Osteocyte (in vitro differentiated cells): ENCODE results near the gene PABPC1L. TPM values are rescaled to one million over a fixed set of nuclear protein-coding genes. Genes with fewer than 3 reads are reported as not detected.

Experiments used
- DNase-seq: peaks from one replicate; pipeline ENCODE4 v3.0.0; 2021; ENCODE audit warnings: mixed read lengths; ENCODE audit not compliant: unreplicated experiment; ENCODE audit errors: extremely low spot score
- H3K27ac Mint-ChIP-seq: one replicate; pipeline ENCODE4 v1.8.0; 2021; ENCODE audit warnings: mild to moderate bottlenecking, mixed read lengths; ENCODE audit not compliant: unreplicated experiment
- H3K27me3 Mint-ChIP-seq: one replicate; pipeline ENCODE4 v1.8.0; 2021; ENCODE audit warnings: mixed read lengths; ENCODE audit not compliant: unreplicated experiment
- H3K36me3 Mint-ChIP-seq: one replicate; pipeline ENCODE4 v1.8.0; 2021; ENCODE audit warnings: mixed read lengths; ENCODE audit not compliant: unreplicated experiment
- H3K4me1 Mint-ChIP-seq: one replicate; pipeline ENCODE4 v1.8.0; 2021; ENCODE audit warnings: mixed read lengths; ENCODE audit not compliant: unreplicated experiment
- H3K4me3 Mint-ChIP-seq: one replicate; pipeline ENCODE4 v1.8.0; 2021; ENCODE audit warnings: mild to moderate bottlenecking, moderate library complexity, mixed read lengths; ENCODE audit not compliant: unreplicated experiment
- H3K9me3 Mint-ChIP-seq: one replicate; pipeline ENCODE4 v1.8.0; 2021; ENCODE audit warnings: mixed read lengths; ENCODE audit not compliant: unreplicated experiment
- total RNA-seq: library from RNA; stranded (reverse); gene quantifications from 2 replicates; pipeline ENCODE4 v1.2.1, GENCODE V29; 2021
- TF ChIP-seq, protein P1 (sequence below): fragments of 200-600 bp; sonication (generic); IDR thresholded peaks from 2 replicates; pipeline ENCODE4 v1.5.0; 2021; ENCODE audit warnings: antibody characterized with exemption, mild to moderate bottlenecking, moderate library complexity

PABPC1L gene
- total RNA-seq, 1 donor from 2014 or later: 65.3 TPM

DNA sequence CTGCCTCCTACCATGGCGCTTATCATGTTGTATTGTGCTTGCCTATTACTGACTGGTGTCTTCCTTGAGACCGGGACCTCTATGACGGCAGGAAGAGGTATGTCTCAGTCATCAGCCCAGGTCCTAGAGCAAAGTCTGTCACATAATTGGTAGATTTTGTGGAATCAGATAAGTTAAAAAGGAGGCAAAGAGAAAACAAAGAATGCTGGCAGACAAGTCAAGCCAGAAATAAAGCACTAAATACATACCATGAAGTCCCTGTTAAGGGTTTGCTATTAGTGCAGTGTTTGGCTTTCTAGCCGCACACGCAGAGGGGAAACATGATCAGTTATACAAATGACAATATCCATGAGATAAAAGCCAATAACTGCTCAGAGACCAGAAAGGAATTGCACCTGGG, 44.4 kb downstream of the PABPC1L start:
- DNase-seq: no peak
- H3K27ac Mint-ChIP-seq: no peak overlapping the region
- H3K4me3 Mint-ChIP-seq: no peak overlapping the region
- peaks cover 54% of the 10 kb centered on the region for H3K36me3 Mint-ChIP-seq
- peaks cover 16% of the 10 kb centered on the region for H3K4me1 Mint-ChIP-seq
- TF ChIP-seq, protein P1, sequence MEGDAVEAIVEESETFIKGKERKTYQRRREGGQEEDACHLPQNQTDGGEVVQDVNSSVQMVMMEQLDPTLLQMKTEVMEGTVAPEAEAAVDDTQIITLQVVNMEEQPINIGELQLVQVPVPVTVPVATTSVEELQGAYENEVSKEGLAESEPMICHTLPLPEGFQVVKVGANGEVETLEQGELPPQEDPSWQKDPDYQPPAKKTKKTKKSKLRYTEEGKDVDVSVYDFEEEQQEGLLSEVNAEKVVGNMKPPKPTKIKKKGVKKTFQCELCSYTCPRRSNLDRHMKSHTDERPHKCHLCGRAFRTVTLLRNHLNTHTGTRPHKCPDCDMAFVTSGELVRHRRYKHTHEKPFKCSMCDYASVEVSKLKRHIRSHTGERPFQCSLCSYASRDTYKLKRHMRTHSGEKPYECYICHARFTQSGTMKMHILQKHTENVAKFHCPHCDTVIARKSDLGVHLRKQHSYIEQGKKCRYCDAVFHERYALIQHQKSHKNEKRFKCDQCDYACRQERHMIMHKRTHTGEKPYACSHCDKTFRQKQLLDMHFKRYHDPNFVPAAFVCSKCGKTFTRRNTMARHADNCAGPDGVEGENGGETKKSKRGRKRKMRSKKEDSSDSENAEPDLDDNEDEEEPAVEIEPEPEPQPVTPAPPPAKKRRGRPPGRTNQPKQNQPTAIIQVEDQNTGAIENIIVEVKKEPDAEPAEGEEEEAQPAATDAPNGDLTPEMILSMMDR: no peak
- no peaks in the 10 kb centered on the region for H3K27me3 Mint-ChIP-seq
- no peaks in the 10 kb centered on the region for H3K9me3 Mint-ChIP-seq

DNA sequence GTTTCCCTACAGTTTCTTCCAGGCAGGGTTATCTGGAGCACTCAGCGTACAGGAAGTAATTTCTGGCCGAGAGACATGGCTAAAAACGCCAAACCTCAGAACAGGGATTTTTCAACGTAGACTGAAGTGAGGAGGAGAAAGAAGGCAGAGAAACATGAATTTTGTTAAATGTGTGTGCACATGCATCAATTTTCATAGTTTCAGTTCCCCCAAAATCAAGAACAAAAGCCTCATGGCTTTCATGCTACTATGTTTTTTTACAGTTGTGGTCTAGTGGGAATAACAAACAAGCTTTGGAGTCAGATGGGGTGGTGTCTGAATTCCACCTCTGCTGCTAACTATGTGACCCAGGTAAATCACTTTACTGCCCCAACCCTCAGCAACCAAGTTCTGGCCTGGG, 45.4 kb downstream of the PABPC1L start:
- Mint-ChIP-seq H3K4me1 (peaks cover 22% of the 10 kb centered on the region), H3K4me3 (no peak overlapping the region), H3K27me3 (no peaks in the 10 kb centered on the region), H3K36me3 (peaks cover 47% of the 10 kb centered on the region), H3K9me3 (no peaks in the 10 kb centered on the region), H3K27ac (no peak overlapping the region)
- TF ChIP-seq, protein P1: no peak
- no peak for DNase-seq

DNA sequence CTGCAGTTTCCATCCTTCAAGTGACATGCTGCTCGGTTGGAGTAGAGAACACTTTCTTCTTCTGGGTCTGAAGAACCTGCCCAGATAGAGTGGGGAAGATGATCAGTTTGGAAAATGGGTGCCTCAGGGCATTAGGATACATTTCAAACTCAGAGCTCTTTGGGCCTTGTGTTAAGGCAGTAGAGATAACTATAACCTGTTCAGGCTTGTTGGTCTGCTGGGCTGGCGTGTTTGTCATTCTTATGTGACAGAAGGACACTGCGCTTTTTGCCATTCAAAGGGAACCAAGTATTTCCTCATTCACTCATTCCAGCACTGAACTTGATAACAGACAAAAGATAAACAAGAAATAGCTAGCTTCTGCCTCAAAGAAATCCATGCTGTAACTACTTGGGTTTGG, 46.5 kb downstream of the PABPC1L start:
- DNase-seq: no peak
- peaks cover 40% of the 10 kb centered on the region for H3K36me3 Mint-ChIP-seq
- TF ChIP-seq, protein P1: no peak
- no peak overlapping the region for H3K4me3 Mint-ChIP-seq
- H3K9me3 Mint-ChIP-seq: no peaks in the 10 kb centered on the region
- H3K4me1 Mint-ChIP-seq: peaks cover 26% of the 10 kb centered on the region
- H3K27ac Mint-ChIP-seq: no peak overlapping the region
- H3K27me3 Mint-ChIP-seq: no peaks in the 10 kb centered on the region

DNA sequence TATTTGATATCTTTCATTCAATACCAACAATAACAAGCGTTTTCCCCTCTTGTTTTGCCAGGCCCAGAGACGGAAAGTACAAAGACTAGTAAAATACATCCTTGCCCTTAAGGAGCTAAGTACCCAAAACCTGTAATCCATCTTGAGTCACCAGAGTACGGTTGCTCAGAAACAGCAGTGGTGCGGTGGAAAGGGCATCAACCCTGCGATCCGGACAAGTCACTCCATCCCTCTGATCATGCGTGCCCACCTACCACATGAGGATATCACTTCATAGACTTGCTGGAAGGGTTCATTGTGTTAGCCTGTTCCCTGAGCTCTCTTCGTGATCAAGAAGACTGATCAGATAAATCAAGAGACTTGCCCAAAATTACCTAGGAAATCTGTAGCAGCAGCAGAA, 48.4 kb downstream of the PABPC1L start:
- TF ChIP-seq, protein P1: no peak
- H3K27ac Mint-ChIP-seq: no peak overlapping the region
- H3K36me3 Mint-ChIP-seq: peaks cover 26% of the 10 kb centered on the region
- peak overlapping the region; percentile 93 for H3K4me3 Mint-ChIP-seq
- no peaks in the 10 kb centered on the region for H3K9me3 Mint-ChIP-seq
- H3K4me1 Mint-ChIP-seq: peaks cover 26% of the 10 kb centered on the region
- H3K27me3 Mint-ChIP-seq: no peaks in the 10 kb centered on the region
- DNase-seq: no peak

DNA sequence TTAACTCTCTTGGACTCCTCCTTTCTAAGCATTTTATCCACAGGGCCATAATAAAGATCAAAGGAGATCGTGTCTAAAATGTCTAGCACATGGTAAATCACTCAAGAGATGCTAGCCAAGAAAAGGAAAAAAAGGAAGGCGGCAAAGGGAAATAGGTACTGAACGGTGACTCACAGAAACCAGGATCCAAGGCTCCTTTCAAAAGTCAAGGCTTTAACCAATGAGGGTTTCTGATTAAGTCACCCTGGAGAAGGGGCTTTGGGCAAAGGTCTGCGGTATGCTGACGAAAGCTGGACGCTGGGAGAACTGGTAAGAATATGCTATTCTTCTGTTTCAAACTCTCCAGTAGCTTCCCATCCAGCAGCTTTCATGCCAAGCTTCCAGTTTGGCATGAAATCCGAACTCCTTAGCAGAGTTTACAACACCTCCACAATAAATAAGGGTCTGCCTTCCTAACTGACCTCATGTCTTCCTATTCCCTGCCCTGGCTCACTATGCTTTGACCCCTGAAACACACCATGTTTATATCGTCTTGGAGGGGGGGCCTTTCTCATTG, 49.3 kb downstream of the PABPC1L start:
- H3K27ac Mint-ChIP-seq: peak overlapping the region; percentile 90
- H3K4me3 Mint-ChIP-seq: peak overlapping the region; percentile 93
- H3K36me3 Mint-ChIP-seq: peaks cover 18% of the 10 kb centered on the region
- TF ChIP-seq, protein P1: no peak
- no peaks in the 10 kb centered on the region for H3K9me3 Mint-ChIP-seq
- H3K27me3 Mint-ChIP-seq: no peaks in the 10 kb centered on the region
- no peak for DNase-seq
- peaks cover 26% of the 10 kb centered on the region for H3K4me1 Mint-ChIP-seq
